SK-N-SH (cell line): ENCODE measurements around the gene EDA. TPM values are rescaled to one million over a fixed set of nuclear protein-coding genes. Genes with fewer than 3 reads are reported as not detected.

ENCODE experiments used
- CTCF ChIA-PET: fragments of 300-600, 350-600 bp; formaldehyde crosslinking; extraction: SDS; loops from one replicate; lab custom pipeline; 2021; lab: Yijun Ruan, JAX
- POLR2A ChIA-PET: fragments of 350-600 bp; sonication (Branson Sonifier 250); formaldehyde crosslinking; extraction: SDS; loops from one replicate; lab custom pipeline; 2020; ENCODE audit warnings: antibody characterized with exemption, inconsistent platforms; lab: Yijun Ruan, JAX
- DNase-seq: peaks from one replicate; pipeline ENCODE4 v3.0.0; 2012
- H2AFZ ChIP-seq: fragments of 200-600 bp; sonication (generic); 2 replicates; pipeline ENCODE4 v1.8.1; 2016; ENCODE audit warnings: antibody characterized with exemption, mild to moderate bottlenecking, low read depth
- H3F3A ChIP-seq: fragments of 200-600 bp; sonication (generic); replicated peaks from 2 replicates; pipeline ENCODE3; 2016; ENCODE audit warnings: antibody characterized with exemption, mild to moderate bottlenecking; ENCODE audit not compliant: insufficient read depth
- H3K27ac ChIP-seq, 2 experiments: fragments of 200-500 bp in 1 of 2; fragments of 200-600 bp in 1 of 2; sonication (Bioruptor generic) in 1 of 2; sonication (generic), shearing (Covaris generic) in 1 of 2; 2 replicates each; pipeline versions ENCODE4 v1.5.1 to v1.6.1; 2014 to 2016; ENCODE audit warnings: low read depth in 2 of 2, inconsistent platforms in 1 of 2, low read length in 1 of 2, mild to moderate bottlenecking in 1 of 2, mixed read lengths in 1 of 2
- H3K27me3 ChIP-seq: fragments of 200-600 bp; sonication (generic), shearing (Covaris generic); 2 replicates; pipeline ENCODE4 v1.6.1; 2016; ENCODE audit warnings: mixed run types; ENCODE audit not compliant: insufficient read depth
- H3K36me3 ChIP-seq, 2 experiments: fragments of 200-500 bp in 1 of 2; fragments of 200-600 bp in 1 of 2; sonication (Bioruptor generic) in 1 of 2; sonication (generic) in 1 of 2; replicated peaks in 1 of 2; 2 replicates each; pipeline versions ENCODE3 to v1.5.1; 2014 to 2016; ENCODE audit warnings: low read length in 1 of 2, mild to moderate bottlenecking in 1 of 2; ENCODE audit not compliant: insufficient read depth in 2 of 2, control insufficient read depth in 1 of 2
- H3K4me1 ChIP-seq, 2 experiments: fragments of 200-500 bp in 1 of 2; fragments of 200-600 bp in 1 of 2; sonication (Bioruptor generic) in 1 of 2; sonication (generic), shearing (Covaris generic) in 1 of 2; 2 replicates each; pipeline versions ENCODE4 v1.5.1 to v1.6.1; 2014 to 2016; ENCODE audit warnings: low read depth in 1 of 2, low read length in 1 of 2, mixed run types in 1 of 2; ENCODE audit not compliant: insufficient read depth in 2 of 2, control insufficient read depth in 1 of 2
- H3K4me2 ChIP-seq: fragments of 200-600 bp; sonication (generic), shearing (Covaris generic); 2 replicates; pipeline ENCODE4 v1.6.1; 2017; ENCODE audit warnings: mixed run types
- H3K4me3 ChIP-seq, 2 experiments: fragments of 200-500 bp in 1 of 2; fragments of 200-600 bp in 1 of 2; sonication (Bioruptor generic) in 1 of 2; sonication (generic), shearing (Covaris generic) in 1 of 2; 2 replicates each; pipeline versions ENCODE4 v1.5.1 to v1.8.1; 2014 to 2016; ENCODE audit warnings: low read depth in 2 of 2, inconsistent platforms in 1 of 2, low read length in 1 of 2, mild to moderate bottlenecking in 1 of 2, mixed read lengths in 1 of 2, moderate library complexity in 1 of 2
- H3K79me2 ChIP-seq: fragments of 200-600 bp; sonication (generic); 2 replicates; pipeline ENCODE4 v1.8.1; 2017; ENCODE audit warnings: mild to moderate bottlenecking; ENCODE audit not compliant: insufficient read depth
- H3K9ac ChIP-seq: fragments of 200-600 bp; sonication (generic); 2 replicates; pipeline ENCODE4 v1.6.1; 2017; ENCODE audit warnings: mixed run types
- H3K9me2 ChIP-seq: fragments of 200-600 bp; sonication (generic); 2 replicates; pipeline ENCODE4 v1.6.1; 2017; ENCODE audit warnings: mixed run types
- H3K9me3 ChIP-seq: fragments of 200-600 bp; sonication (generic); 2 replicates; pipeline ENCODE4 v1.6.1; 2017; ENCODE audit warnings: mixed run types, mild to moderate bottlenecking, moderate library complexity
- H4K20me1 ChIP-seq: fragments of 200-600 bp; sonication (generic); 2 replicates; pipeline ENCODE4 v1.6.1; 2017; ENCODE audit warnings: mild to moderate bottlenecking, mixed run types; ENCODE audit not compliant: insufficient read depth
- EZH2phosphoT487 ChIP-seq: fragments of 200-600 bp; sonication (generic); IDR thresholded peaks from 2 replicates; pipeline ENCODE4 v1.6.1; 2017; ENCODE audit warnings: low read depth, mixed run types, mild to moderate bottlenecking, antibody characterized with exemption, moderate library complexity, borderline replicate concordance
- FOXJ3 ChIP-seq: sonication (generic); formaldehyde crosslinking; IDR thresholded peaks from 2 replicates; pipeline ENCODE4 v1.5.1; 2020; ENCODE audit warnings: mild to moderate bottlenecking, missing genetic modification reagents
- GABPA ChIP-seq: IDR thresholded peaks from 2 replicates; pipeline ENCODE4 v1.4.0; 2012; ENCODE audit warnings: low read depth, mild to moderate bottlenecking
- GATA2 ChIP-seq: sonication (generic); formaldehyde crosslinking; IDR thresholded peaks from 2 replicates; pipeline ENCODE4 v1.5.0; 2020; ENCODE audit warnings: mild to moderate bottlenecking, missing genetic modification reagents
- MEF2A ChIP-seq: IDR thresholded peaks from 2 replicates; pipeline ENCODE4 v1.4.0; 2012; ENCODE audit warnings: low read depth, borderline replicate concordance
- RAD21 ChIP-seq: IDR thresholded peaks from 2 replicates; pipeline ENCODE4 v1.6.1; 2012; ENCODE audit warnings: mild to moderate bottlenecking, low read length
- RXRA ChIP-seq: IDR thresholded peaks from 2 replicates; pipeline ENCODE4 v1.4.0; 2012; ENCODE audit warnings: low read depth, mild to moderate bottlenecking, borderline replicate concordance
- TCF12 ChIP-seq: IDR thresholded peaks from 2 replicates; pipeline ENCODE4 v1.4.0; 2012
- TEAD4 ChIP-seq: IDR thresholded peaks from 2 replicates; pipeline ENCODE4 v1.4.0; 2012; ENCODE audit warnings: mild to moderate bottlenecking, borderline replicate concordance; ENCODE audit not compliant: insufficient read depth
- USF2 ChIP-seq: fragments of 150-350 bp; IDR thresholded peaks from 2 replicates; pipeline ENCODE4 v1.6.1; 2017; ENCODE audit warnings: antibody characterized with exemption, low read length, low read depth, borderline replicate concordance
- WGBS: methylation state at CpG from one replicate; pipeline ENCODE4 v1.1.6; 2017; ENCODE audit warnings: low lambda C conversion rate; 5-methylcytosine and 5-hydroxymethylcytosine counted together
- polyA plus RNA-seq, 3 experiments: library from polyadenylated mRNA; depleted of rRNA; stranded (reverse); fragments of >200 nt; gene quantifications; 2 replicates each; pipeline ENCODE4 v1.2.3, GENCODE V29; 2012
- TF ChIP-seq, protein P1 (sequence below): IDR thresholded peaks from 2 replicates; pipeline ENCODE4 v1.6.1; 2012; ENCODE audit warnings: mild to moderate bottlenecking, low read depth, low read length, moderate library complexity
- TF ChIP-seq, protein P2 (sequence below): IDR thresholded peaks from 2 replicates; pipeline ENCODE4 v1.4.0; 2012; ENCODE audit warnings: low read depth, borderline replicate concordance

Gene EDA
- polyA plus RNA-seq, 1 of the 3 experiments (the other 2 are of a cell fraction): 0.02 TPM

DNA sequence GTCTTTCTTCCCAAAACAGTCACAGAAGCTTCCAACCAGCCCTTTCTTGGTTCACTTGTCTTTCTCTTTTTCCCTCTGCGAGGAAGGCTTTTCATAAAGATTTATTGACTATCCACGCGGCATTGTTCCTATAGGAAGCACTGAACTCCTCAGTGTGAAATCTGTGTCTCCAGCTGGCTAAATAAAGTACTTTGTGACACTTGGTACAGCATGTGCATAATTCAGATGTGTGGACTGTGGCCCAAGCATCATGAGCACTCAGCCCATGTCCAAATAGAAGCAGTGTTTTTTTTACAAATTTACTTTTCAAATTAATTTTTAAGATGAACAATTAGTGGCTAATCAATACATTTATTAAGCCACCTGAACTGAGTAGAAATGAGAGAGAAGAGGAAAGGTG lies 146.4 kb downstream of the EDA start:
- 7% methylated on average over 3 of the region's 3 CpGs for WGBS
- CTCF ChIA-PET: no interaction called here
- Histone ChIP-seq H3K4me3 (no peak overlapping the region), H3K79me2 (no peaks in the 10 kb centered on the region), H3F3A (no peaks in the 10 kb centered on the region), H3K9ac (no peak overlapping the region), H3K4me2 (no peak overlapping the region), H2AFZ (no peak overlapping the region), H3K27me3 (no peaks in the 10 kb centered on the region), H3K27ac (no peak overlapping the region)
- DNase-seq: no peak
- no peak for TF ChIP-seq GABPA
- TF ChIP-seq, protein P1, sequence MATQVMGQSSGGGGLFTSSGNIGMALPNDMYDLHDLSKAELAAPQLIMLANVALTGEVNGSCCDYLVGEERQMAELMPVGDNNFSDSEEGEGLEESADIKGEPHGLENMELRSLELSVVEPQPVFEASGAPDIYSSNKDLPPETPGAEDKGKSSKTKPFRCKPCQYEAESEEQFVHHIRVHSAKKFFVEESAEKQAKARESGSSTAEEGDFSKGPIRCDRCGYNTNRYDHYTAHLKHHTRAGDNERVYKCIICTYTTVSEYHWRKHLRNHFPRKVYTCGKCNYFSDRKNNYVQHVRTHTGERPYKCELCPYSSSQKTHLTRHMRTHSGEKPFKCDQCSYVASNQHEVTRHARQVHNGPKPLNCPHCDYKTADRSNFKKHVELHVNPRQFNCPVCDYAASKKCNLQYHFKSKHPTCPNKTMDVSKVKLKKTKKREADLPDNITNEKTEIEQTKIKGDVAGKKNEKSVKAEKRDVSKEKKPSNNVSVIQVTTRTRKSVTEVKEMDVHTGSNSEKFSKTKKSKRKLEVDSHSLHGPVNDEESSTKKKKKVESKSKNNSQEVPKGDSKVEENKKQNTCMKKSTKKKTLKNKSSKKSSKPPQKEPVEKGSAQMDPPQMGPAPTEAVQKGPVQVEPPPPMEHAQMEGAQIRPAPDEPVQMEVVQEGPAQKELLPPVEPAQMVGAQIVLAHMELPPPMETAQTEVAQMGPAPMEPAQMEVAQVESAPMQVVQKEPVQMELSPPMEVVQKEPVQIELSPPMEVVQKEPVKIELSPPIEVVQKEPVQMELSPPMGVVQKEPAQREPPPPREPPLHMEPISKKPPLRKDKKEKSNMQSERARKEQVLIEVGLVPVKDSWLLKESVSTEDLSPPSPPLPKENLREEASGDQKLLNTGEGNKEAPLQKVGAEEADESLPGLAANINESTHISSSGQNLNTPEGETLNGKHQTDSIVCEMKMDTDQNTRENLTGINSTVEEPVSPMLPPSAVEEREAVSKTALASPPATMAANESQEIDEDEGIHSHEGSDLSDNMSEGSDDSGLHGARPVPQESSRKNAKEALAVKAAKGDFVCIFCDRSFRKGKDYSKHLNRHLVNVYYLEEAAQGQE: no peak
- no peak for TF ChIP-seq RAD21
- no peak for TF ChIP-seq MEF2A
- no peak for TF ChIP-seq TEAD4
- no peak for TF ChIP-seq RXRA
- TF ChIP-seq USF2: no peak
- TF ChIP-seq TCF12: no peak
- no peak for TF ChIP-seq EZH2phosphoT487
- no peak for TF ChIP-seq FOXJ3 (CRISPR knock-in tag)
- no peak for TF ChIP-seq GATA2 (CRISPR knock-in tag)
- TF ChIP-seq, protein P2, sequence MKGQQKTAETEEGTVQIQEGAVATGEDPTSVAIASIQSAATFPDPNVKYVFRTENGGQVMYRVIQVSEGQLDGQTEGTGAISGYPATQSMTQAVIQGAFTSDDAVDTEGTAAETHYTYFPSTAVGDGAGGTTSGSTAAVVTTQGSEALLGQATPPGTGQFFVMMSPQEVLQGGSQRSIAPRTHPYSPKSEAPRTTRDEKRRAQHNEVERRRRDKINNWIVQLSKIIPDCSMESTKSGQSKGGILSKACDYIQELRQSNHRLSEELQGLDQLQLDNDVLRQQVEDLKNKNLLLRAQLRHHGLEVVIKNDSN: no peak
- TF ChIP-seq, all 33 proteins: peak for 0
- H3K4me1 ChIP-seq: no peaks in the 10 kb centered on the region
- no peaks in the 10 kb centered on the region for H3K9me3 ChIP-seq
- no peaks in the 10 kb centered on the region for H3K36me3 ChIP-seq
- no peaks in the 10 kb centered on the region for H3K9me2 ChIP-seq
- no peaks in the 10 kb centered on the region for H4K20me1 ChIP-seq
- POLR2A ChIA-PET: no interaction called here
